GM12892 (cell line): ENCODE data around the gene SLC9C2.

Source experiments
- POLR2A ChIP-seq: IDR thresholded peaks from 2 replicates; pipeline ENCODE4 v1.6.1; 2011; ENCODE audit warnings: low read depth, low read length, control low read depth
- POLR2AphosphoS5 ChIP-seq: IDR thresholded peaks from 2 replicates; pipeline ENCODE4 v1.6.1; 2011; ENCODE audit warnings: low read depth, low read length, control low read depth

GRCh38 chr1:173570370-173571007 lies 32.4 kb downstream of the SLC9C2 start:
- no peak for TF ChIP-seq POLR2AphosphoS5
- no peak for TF ChIP-seq POLR2A
